Lower lobe of right lung (tissue), 2 donors: ENCODE measurements around the gene SERPINH1. TPM values are rescaled to one million over a fixed set of nuclear protein-coding genes. Genes with fewer than 3 reads are reported as not detected.

Experiments used
- ATAC-seq, 2 donors: fragments of 200-7000 bp; cut with Tn5 transposase; one replicate each; pipeline ENCODE4 v1.9.1; 2020 to 2022; ENCODE audit warnings: mild to moderate bottlenecking in 2 of 2, moderate library complexity in 2 of 2
- DNase-seq: peaks from one replicate; pipeline ENCODE4 v3.0.0-alpha.2; 2020
- H3K27ac ChIP-seq: fragments of 200-600 bp; one replicate; pipeline ENCODE4 v1.8.0; 2022
- H3K27me3 ChIP-seq: fragments of 200-600 bp; one replicate; pipeline ENCODE4 v1.8.0; 2022; ENCODE audit warnings: low read depth
- H3K36me3 ChIP-seq: fragments of 200-600 bp; one replicate; pipeline ENCODE4 v1.8.0; 2022; ENCODE audit warnings: mild to moderate bottlenecking
- H3K4me1 ChIP-seq: fragments of 200-600 bp; one replicate; pipeline ENCODE4 v1.8.0; 2022
- H3K4me3 ChIP-seq: fragments of 200-600 bp; one replicate; pipeline ENCODE4 v1.8.0; 2022; ENCODE audit warnings: mild to moderate bottlenecking
- H3K9me3 ChIP-seq: fragments of 200-600 bp; one replicate; pipeline ENCODE4 v1.8.0; 2022
- intact Hi-C: fragments of 100-400 bp; cut with DNase I; formaldehyde crosslinking; loops from one replicate; pipeline ENCODE4 v1.11.0; 2022
- total RNA-seq: library from RNA; stranded (reverse); fragmentation: NEBNext Ultra II Directional; extraction: Animal tissue kit (Norgen Biotek cat#: 25700); gene quantifications from one replicate; pipeline ENCODE4 v1.2.1, GENCODE V29; 2021
- TF ChIP-seq, protein P1 (sequence below): fragments of 200-600 bp; IDR thresholded peaks from one replicate; pipeline ENCODE4 v1.8.0; 2022; ENCODE audit warnings: antibody characterized with exemption, mild to moderate bottlenecking
- donor health status: DM: no; HTN: yes; CAD: no; lungs with severe emphysema.

Gene SERPINH1
- total RNA-seq, 1 donor from 2014 or later, result 131 TPM

DNA sequence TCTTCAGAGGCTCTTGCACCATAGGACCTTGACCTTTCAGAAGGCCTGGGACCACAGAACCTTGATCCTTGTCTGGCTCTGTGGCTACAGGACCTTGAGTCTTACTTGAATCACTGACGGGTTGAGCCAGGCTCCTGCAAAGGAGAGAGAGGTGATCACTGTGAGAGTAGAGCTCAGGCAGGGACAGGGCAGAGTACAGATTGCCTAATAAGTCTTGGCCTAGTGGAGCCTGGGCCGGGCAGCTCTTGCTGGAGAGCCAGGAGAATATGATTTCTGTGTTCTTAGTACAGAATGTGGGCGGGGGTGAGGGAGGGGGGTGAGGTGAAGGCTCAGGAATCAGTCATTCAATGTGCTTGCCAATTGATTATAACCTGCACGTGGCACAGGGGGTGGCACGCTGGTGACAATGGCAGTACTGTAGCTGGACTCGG, 26.0 kb downstream of the SERPINH1 start:
- peaks cover 16% of the 10 kb centered on the region for H3K4me1 ChIP-seq
- intact Hi-C loops, result no loop called here
- H3K36me3 ChIP-seq, result no peaks in the 10 kb centered on the region
- H3K27me3 ChIP-seq, result no peaks in the 10 kb centered on the region
- H3K27ac ChIP-seq, result no peak overlapping the region
- DNase-seq (no peak), ATAC-seq (no peak)
- no peaks in the 10 kb centered on the region for H3K9me3 ChIP-seq
- TF ChIP-seq, protein P1, sequence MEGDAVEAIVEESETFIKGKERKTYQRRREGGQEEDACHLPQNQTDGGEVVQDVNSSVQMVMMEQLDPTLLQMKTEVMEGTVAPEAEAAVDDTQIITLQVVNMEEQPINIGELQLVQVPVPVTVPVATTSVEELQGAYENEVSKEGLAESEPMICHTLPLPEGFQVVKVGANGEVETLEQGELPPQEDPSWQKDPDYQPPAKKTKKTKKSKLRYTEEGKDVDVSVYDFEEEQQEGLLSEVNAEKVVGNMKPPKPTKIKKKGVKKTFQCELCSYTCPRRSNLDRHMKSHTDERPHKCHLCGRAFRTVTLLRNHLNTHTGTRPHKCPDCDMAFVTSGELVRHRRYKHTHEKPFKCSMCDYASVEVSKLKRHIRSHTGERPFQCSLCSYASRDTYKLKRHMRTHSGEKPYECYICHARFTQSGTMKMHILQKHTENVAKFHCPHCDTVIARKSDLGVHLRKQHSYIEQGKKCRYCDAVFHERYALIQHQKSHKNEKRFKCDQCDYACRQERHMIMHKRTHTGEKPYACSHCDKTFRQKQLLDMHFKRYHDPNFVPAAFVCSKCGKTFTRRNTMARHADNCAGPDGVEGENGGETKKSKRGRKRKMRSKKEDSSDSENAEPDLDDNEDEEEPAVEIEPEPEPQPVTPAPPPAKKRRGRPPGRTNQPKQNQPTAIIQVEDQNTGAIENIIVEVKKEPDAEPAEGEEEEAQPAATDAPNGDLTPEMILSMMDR, result no peak
- H3K4me3 ChIP-seq, result no peak overlapping the region

DNA sequence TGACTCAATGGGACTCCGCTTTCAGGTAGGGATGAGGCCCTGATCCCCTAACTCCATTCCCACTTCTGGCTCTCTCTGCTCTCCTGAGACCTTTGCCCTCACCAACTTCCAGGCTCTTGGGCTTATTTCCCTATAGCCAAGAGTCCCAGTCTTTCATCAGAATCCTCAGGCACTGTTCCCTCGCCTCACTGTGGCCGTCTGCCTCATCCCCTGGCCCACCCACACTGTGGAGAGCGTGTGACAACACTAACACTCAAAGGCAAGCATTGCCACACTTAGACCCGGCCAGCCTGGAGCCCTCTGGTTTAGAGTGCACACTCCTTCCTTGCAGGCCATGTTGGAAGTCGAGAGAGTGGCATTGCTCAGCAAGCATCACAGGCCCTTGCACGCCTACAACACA, 27.0 kb downstream of the SERPINH1 start:
- Histone ChIP-seq H3K36me3 (no peaks in the 10 kb centered on the region), H3K27ac (no peak overlapping the region), H3K9me3 (no peaks in the 10 kb centered on the region), H3K27me3 (no peaks in the 10 kb centered on the region), H3K4me1 (peaks cover 11% of the 10 kb centered on the region), H3K4me3 (no peak overlapping the region)
- ATAC-seq (no peak), DNase-seq (no peak)
- intact Hi-C loops, result no loop called here
- TF ChIP-seq, protein P1, result no peak

DNA sequence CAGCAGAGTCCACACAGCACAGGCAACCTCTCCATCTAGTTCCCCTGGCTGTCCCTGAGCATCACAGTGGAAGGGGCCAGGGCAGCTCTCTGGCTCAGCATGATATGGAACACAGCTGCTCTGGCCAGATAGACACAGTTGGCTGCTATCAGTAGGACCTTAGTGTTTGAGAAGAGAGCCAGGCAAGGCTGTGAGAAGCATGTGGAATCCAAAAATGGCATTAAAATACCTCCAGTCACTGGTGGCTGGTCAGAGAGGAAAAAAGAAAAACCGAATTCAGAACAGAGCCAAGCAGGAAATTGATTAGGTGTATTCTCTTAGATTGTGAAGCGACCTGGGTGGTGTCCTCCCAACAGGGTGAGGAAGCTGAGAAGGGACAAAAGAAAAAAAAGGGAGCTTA, 27.9 kb downstream of the SERPINH1 start:
- Histone ChIP-seq H3K27ac (no peak overlapping the region), H3K36me3 (no peaks in the 10 kb centered on the region), H3K4me3 (no peak overlapping the region), H3K27me3 (no peaks in the 10 kb centered on the region), H3K4me1 (peaks cover 7% of the 10 kb centered on the region), H3K9me3 (no peaks in the 10 kb centered on the region)
- intact Hi-C loops, result no loop called here
- ATAC-seq, result no peak
- TF ChIP-seq, protein P1, result no peak
- DNase-seq, result no peak

DNA sequence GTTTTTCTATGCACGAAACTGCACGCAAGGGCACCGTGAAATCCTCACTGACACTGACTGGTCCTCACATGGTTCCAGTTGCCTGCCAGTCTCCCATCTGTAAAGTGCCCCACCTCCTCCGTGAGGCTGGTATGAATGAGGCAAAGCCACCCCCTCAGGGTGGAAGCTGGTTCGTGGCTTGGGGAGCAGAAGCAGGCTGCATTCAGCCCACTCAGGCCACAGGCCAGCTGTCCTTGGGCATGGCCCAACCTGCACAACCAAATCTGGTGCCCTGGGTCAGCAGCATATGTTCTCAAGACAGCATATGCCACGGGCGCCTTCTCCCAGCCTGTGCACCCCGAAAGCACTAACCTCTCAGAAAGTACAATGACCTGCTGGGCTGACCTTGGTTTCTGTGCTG, 29.3 kb downstream of the SERPINH1 start:
- Histone ChIP-seq H3K27me3 (no peaks in the 10 kb centered on the region), H3K27ac (no peak overlapping the region), H3K4me3 (no peak overlapping the region), H3K9me3 (no peaks in the 10 kb centered on the region), H3K36me3 (no peaks in the 10 kb centered on the region), H3K4me1 (peaks cover 7% of the 10 kb centered on the region)
- ATAC-seq (no peak), DNase-seq (no peak)
- intact Hi-C loops, result no loop called here
- TF ChIP-seq, protein P1, result no peak

DNA sequence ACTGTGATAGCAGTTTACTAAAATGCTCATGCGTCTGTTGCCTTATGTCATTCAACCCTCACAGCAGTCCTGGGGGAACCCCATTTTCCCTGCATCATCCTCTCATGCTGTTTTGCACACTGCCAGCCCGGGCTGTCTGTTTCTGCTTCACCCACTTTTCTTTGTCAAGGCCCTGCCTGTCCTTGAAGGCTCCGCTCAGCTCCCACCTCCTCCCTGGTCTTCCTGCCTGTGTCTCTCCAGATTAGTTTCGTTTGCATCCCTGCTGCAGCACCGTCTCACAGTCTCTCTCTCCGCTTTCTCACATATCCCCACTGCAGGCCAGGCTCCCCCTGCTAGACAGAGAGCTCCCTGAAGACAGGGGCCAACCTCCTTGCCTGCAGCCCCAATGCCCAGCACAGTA, 29.9 kb downstream of the SERPINH1 start:
- ATAC-seq (no peak), DNase-seq (no peak)
- Histone ChIP-seq H3K4me1 (peaks cover 7% of the 10 kb centered on the region), H3K4me3 (no peak overlapping the region), H3K9me3 (no peaks in the 10 kb centered on the region), H3K27ac (no peak overlapping the region), H3K27me3 (no peaks in the 10 kb centered on the region), H3K36me3 (no peaks in the 10 kb centered on the region)
- intact Hi-C loops, result no loop called here
- TF ChIP-seq, protein P1, result no peak

DNA sequence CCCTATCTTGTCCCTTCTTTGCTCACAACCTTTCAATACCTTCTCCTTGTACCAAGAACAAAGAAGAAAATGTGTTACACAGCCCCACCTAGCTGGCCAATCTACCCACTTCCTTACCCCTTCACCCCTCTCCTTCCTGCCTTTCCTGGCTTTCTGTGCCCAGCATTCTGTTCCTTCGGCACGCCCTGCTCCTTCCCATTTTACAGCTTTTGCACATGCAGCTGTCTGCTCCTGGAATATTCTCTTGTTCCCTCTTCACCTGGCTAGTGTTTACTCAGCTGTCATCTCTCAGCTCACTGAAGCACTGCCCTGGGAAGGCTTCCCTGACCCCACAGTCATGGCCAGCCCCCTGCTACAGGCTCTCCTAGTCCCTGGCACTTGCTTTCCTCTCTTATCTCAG, 30.7 kb downstream of the SERPINH1 start:
- H3K27ac ChIP-seq, result no peak overlapping the region
- ATAC-seq, result no peak
- no peak for DNase-seq
- intact Hi-C loops, result no loop called here
- H3K36me3 ChIP-seq, result no peaks in the 10 kb centered on the region
- peaks cover 7% of the 10 kb centered on the region for H3K4me1 ChIP-seq
- H3K4me3 ChIP-seq, result no peak overlapping the region
- no peaks in the 10 kb centered on the region for H3K9me3 ChIP-seq
- TF ChIP-seq, protein P1, result no peak
- H3K27me3 ChIP-seq, result no peaks in the 10 kb centered on the region
